SK-N-SH treated with all-trans-retinoic acid at 6 μM for 48 hours (cell line): Measurements from ENCODE around the gene QRFP.

Experiments
- ISL1 ChIP-seq: fragments of 250-450 bp; sonication (Bioruptor Pico); IDR thresholded peaks from 2 replicates; pipeline ENCODE4 v2.1.2; 2022; ENCODE audit warnings: mild to moderate bottlenecking, moderate library complexity
- OSR1 ChIP-seq: fragments of 250-450 bp; sonication (Bioruptor Pico); IDR thresholded peaks from 2 replicates; pipeline ENCODE4 v1.8.0; 2022; ENCODE audit warnings: moderate library complexity, mild to moderate bottlenecking, inconsistent platforms
- PPARA ChIP-seq: fragments of 250-450 bp; sonication (Bioruptor Pico); IDR thresholded peaks from 2 replicates; pipeline ENCODE4 v1.5.0; 2020; ENCODE audit warnings: mild to moderate bottlenecking, borderline replicate concordance
- ZFP3 ChIP-seq: fragments of 250-450 bp; sonication (Bioruptor Pico); IDR thresholded peaks from 2 replicates; pipeline ENCODE4 v1.5.0; 2020; ENCODE audit warnings: mild to moderate bottlenecking, moderate library complexity
- ZFP30 ChIP-seq: fragments of 450-650 bp; formaldehyde crosslinking; IDR thresholded peaks from 2 replicates; pipeline ENCODE4 v1.5.0; 2022; ENCODE audit warnings: mild to moderate bottlenecking, moderate library complexity
- ZNF70 ChIP-seq: fragments of 450-650 bp; formaldehyde crosslinking; IDR thresholded peaks from 2 replicates; pipeline ENCODE4 v1.5.0; 2020; ENCODE audit warnings: mild to moderate bottlenecking, moderate library complexity
- TF ChIP-seq, protein P1 (sequence below): fragments of 250-450 bp; sonication (Bioruptor Pico); IDR thresholded peaks from 2 replicates; pipeline ENCODE4 v1.8.0; 2020; ENCODE audit warnings: mild to moderate bottlenecking, moderate library complexity, borderline replicate concordance
- TF ChIP-seq, protein P2 (sequence below): fragments of 250-450 bp; sonication (Bioruptor Pico); IDR thresholded peaks from 2 replicates; pipeline ENCODE4 v1.8.0; 2021; ENCODE audit warnings: low read depth, mild to moderate bottlenecking, moderate library complexity, borderline replicate concordance

DNA sequence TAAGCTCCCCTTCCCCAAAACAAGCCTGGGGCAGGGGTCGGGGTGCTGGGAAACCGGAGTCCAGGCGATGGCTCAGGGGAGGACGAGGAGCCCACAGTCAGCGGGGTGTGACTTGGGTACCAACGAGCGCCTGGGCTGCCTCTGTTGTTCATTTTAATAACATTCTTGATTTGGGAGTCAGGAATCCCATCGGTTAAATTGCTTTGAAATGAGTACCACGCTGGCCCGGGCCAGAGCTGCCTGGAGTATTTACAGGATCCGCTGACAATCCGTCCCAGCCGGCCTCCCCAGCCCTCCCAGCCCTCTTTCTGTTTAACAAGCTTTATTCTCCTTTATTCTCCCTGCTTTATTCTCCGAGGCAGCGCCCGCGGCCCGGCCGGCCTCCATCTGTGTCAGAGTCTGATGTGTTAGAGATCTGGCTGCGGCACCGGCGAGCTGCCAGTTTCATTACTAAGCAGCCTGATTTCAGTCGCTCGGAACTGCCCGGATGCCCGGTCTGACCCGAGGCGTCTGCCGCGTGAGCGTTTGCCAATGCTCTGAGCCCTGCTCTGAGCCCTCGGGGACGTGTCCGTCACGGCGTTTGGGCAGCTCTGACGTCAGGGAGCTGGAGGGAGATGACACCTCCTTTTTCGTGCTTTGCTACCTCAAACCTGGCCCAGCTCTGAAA is 16.5 kb upstream of the QRFP start:
- TF ChIP-seq ZNF70 (CRISPR knock-in tag) = no peak
- TF ChIP-seq ISL1 (CRISPR knock-in tag) = no peak
- TF ChIP-seq OSR1 = no peak
- TF ChIP-seq, protein P1, sequence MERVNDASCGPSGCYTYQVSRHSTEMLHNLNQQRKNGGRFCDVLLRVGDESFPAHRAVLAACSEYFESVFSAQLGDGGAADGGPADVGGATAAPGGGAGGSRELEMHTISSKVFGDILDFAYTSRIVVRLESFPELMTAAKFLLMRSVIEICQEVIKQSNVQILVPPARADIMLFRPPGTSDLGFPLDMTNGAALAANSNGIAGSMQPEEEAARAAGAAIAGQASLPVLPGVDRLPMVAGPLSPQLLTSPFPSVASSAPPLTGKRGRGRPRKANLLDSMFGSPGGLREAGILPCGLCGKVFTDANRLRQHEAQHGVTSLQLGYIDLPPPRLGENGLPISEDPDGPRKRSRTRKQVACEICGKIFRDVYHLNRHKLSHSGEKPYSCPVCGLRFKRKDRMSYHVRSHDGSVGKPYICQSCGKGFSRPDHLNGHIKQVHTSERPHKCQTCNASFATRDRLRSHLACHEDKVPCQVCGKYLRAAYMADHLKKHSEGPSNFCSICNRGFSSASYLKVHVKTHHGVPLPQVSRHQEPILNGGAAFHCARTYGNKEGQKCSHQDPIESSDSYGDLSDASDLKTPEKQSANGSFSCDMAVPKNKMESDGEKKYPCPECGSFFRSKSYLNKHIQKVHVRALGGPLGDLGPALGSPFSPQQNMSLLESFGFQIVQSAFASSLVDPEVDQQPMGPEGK (CRISPR knock-in tag) = no peak
- no peak for TF ChIP-seq ZFP30 (CRISPR knock-in tag)
- TF ChIP-seq, protein P2, sequence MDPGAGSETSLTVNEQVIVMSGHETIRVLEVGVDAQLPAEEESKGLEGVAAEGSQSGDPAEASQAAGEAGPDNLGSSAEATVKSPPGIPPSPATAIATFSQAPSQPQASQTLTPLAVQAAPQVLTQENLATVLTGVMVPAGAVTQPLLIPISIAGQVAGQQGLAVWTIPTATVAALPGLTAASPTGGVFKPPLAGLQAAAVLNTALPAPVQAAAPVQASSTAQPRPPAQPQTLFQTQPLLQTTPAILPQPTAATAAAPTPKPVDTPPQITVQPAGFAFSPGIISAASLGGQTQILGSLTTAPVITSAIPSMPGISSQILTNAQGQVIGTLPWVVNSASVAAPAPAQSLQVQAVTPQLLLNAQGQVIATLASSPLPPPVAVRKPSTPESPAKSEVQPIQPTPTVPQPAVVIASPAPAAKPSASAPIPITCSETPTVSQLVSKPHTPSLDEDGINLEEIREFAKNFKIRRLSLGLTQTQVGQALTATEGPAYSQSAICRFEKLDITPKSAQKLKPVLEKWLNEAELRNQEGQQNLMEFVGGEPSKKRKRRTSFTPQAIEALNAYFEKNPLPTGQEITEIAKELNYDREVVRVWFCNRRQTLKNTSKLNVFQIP = no peak
- TF ChIP-seq ZFP3 (CRISPR knock-in tag) = no peak
- TF ChIP-seq PPARA (CRISPR knock-in tag) = no peak
